HL-60 (cell line): ENCODE results near the gene STK16.

Experiments used
- CTCF ChIP-seq: IDR thresholded peaks from one replicate; pipeline ENCODE4 v1.5.1; 2011; ENCODE audit warnings: low read length, control low read depth, inconsistent platforms; ENCODE audit not compliant: insufficient read depth
- GABPA ChIP-seq: IDR thresholded peaks from 2 replicates; pipeline ENCODE4 v1.6.1; 2012; ENCODE audit warnings: low read depth
- POLR2AphosphoS5 ChIP-seq: IDR thresholded peaks from 2 replicates; pipeline ENCODE4 v1.6.1; 2012; ENCODE audit warnings: low read depth
- SPI1 ChIP-seq: IDR thresholded peaks from 2 replicates; pipeline ENCODE4 v1.6.1; 2012; ENCODE audit warnings: low read depth, mild to moderate bottlenecking, borderline replicate concordance

DNA sequence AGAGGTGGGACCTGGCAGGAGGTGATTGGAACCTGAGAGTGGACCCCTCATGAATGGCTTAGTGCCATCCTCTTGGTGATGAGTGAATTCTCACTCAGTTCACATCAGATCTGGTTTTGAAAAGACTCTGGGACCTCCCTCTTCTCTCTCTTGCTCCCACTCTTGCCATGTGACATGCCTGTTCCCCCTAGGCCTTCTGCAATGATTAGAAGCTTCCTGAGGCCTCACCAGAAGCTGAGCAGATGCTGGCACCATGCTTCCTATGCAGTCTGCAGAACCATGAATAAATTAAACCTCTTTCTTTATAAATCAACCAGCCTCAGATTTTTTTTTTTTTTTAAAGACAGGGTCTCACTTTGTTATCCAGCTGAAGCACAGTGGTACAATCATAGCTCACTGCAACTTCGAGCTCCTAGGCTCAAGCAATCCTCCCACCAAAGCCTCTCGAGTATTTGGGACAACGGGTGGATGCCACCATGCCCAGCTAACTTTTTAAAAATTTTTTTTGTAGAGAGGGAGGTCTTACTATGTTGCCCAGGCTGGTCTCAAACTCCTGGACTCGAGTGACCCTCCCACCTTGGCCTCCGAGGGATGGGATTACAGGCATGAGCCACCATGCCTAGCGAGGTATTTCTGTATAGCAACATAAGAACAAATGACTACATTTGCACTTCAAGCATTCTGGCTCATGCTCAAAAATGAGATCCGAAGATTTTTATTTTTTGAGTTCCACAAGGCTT lies 40.7 kb upstream of the STK16 start:
- TF ChIP-seq CTCF (no peak), POLR2AphosphoS5 (no peak), SPI1 (no peak), GABPA (no peak)
